GM12801 (cell line): ENCODE results near the gene SORL1.

Experiments used
- TF ChIP-seq, protein P1 (sequence below): IDR thresholded peaks from one replicate; pipeline ENCODE4 v1.5.1; 2011; ENCODE audit warnings: control low read depth; ENCODE audit not compliant: insufficient read length; ENCODE audit errors: extremely low read depth

Gene SORL1

DNA sequence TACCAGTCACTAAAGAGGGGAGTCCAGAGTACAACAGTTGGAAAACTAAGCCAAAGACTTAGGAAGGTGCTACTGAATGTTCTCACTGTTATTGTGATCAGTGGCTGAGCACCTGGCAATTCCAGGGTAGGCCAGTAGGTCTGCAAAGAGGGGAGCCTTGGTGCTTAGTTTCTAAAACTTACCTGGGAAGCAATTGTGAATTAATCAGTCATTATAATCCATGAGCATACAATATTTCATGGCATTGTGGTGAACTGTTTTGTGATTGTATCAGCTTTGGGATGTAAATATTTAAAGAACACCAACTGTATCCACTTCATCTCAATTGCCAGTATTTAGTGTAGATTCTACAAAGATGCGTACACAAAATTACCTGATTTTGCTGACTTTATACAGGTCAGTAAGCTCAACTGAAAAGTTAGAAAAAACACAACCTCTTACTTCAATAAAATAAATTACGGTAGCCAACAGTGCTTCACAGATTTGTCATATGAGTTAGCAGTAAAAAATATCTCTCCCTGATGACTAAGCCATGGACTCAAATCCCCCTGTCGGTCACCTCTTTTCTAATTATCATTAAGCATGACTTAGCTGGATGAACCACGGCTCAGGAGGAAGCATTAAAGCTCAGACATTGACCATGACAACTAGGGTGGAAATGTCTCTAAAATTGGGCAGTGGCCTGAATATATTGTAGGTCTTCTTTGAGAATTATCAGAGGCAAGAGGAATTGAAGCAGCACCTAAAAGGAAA lies 30.8 kb upstream of the SORL1 start:
- TF ChIP-seq, protein P1, sequence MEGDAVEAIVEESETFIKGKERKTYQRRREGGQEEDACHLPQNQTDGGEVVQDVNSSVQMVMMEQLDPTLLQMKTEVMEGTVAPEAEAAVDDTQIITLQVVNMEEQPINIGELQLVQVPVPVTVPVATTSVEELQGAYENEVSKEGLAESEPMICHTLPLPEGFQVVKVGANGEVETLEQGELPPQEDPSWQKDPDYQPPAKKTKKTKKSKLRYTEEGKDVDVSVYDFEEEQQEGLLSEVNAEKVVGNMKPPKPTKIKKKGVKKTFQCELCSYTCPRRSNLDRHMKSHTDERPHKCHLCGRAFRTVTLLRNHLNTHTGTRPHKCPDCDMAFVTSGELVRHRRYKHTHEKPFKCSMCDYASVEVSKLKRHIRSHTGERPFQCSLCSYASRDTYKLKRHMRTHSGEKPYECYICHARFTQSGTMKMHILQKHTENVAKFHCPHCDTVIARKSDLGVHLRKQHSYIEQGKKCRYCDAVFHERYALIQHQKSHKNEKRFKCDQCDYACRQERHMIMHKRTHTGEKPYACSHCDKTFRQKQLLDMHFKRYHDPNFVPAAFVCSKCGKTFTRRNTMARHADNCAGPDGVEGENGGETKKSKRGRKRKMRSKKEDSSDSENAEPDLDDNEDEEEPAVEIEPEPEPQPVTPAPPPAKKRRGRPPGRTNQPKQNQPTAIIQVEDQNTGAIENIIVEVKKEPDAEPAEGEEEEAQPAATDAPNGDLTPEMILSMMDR = no peak

DNA sequence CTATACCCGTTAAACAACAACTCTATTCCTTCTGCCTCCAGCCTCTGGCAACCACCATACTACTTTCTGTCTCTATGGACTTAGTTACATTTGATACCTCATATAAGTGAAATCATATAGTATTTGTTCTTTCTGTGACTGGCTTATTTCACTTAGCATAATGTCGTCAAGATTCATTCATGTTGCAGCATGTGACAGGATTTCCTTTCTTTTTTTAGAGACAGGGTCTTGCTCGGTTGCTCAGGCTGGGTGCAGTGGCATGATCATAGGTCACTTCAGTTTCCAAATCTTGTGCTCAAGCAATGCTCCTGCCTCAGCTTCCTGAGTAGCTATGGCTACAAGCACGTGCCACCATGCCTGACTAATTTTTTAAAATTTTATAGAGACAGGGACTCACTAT lies 29.4 kb upstream of the SORL1 start:
- TF ChIP-seq, protein P1 = no peak

DNA sequence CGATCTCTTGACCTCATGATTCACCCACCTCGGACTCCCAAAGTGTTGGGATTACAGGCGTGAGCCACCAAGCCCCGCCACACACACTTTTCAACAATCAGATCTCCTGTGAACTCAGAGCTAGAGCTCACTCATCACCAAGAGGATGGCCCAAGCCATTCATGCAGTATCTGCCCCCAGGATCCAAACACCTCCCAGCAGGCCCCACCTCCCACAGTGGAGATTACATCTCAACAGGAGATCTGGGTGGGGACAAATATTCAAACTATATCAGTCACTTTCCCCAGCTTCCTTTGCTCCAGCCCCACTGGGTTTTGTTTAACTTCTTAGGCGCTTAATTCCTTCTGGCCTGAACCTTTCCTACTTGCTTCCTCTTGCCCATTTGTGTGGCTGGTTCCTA lies 26.3 kb upstream of the SORL1 start:
- TF ChIP-seq, protein P1 = no peak

DNA sequence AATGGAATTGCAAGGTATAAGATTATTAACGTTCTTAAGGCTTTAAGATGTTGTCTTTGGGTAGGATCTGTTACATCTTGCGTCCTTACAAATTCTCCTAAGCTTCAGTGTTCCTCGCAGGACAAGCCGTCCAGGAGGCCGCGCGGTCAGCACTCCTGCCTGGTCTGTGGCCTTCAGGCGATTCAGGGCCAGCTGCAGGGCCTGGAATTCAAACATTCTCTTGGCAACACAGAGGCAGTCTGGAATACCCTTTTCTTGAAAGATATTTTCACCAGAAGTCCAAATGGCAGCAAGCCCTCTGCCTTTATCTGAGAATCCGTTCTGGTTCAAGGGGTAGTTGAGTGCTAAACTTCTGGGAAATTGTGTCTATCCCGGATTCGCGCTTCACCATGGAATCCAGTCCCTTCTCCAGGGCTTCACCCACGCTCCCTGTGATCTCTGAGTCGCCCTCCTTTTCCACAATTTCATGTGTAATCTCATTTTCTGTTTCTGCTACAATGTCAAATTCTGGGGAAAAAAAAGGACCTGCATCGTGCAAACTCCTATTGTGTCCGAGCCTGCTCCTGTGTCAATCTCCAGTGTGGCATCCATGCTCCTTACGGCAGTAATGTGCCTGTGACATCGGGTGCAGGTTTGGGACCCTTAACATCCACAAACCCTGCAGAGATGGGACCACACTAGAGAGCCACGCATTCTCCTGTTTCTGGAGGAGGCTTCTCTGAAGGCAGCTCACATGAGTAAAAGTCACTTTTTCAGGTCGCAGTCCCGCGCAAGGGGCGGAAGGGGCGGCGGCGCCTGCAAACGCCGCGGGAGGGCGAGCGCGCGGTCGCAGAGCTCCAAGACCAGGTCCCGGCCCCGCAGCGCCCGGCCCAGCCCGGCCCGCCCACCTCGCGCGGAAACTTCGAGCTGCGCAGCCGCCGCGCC lies 25.4 kb upstream of the SORL1 start:
- TF ChIP-seq, protein P1 = no peak

DNA sequence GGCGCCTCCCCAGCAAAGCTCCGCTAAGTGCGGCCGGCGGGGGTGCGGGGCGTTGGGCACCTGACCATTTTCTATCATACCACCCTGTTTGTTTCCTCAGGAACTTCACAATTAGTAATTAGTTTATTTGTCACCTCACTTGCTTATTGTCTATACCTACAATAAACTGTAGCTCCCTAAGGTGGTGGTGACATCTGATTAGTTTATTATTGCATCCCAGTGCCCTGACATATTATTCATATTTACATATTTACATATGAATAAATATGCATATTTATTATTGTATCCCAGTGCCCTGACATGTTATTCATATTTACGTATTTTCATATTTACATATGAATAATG lies 24.7 kb upstream of the SORL1 start:
- TF ChIP-seq, protein P1 = no peak

DNA sequence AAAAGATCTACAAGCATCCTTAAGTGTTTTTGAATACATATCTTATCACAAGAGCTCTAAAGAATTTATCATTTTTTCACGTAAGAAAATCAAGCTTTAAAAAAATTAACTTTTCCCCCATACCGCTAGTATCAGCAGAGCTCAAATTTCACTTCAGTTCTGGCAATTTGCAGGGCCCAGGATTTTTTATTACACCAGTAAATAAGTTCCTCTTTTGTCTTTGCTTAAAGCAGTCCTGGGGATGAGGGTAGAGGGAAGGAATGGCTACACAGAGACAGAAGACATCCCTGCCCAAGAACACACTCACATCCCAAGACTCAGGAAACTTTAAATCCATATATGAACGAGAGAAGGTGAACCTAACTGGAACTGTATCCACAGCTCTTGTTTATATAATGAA lies 22.6 kb upstream of the SORL1 start:
- TF ChIP-seq, protein P1 = no peak

DNA sequence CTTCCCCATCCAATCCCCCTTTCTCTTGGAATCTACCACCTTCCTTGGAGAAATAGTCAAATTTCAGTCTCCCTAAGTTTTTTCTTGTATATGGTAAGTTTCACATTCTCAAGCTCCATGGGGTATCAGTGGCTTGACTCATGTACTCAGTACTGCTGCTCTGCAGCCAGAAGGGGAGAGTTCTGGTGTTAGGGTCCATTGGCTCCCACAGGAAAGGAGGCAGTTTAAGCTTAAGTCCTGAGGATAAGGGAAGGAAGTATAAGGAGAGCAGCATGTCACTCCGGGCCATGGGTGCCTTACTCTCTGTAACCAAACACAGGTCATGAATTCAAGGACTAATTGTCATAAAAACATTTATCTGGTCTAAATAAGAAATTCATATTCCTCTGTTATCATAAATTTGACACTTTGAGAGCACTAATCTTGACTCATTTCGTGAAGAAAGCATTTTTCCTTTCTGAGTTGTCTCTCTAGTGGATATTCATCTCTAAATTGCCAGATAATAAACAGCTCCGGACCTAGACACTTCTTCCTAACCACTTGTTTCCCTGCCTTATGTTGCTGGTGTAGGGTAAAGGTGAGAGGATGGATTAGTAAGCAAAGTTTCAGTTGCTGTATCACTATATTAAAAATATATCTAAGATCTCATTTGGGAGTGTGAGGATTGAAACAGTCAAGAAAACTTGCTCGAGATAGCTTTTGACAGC lies 20.1 kb upstream of the SORL1 start:
- TF ChIP-seq, protein P1 = no peak
